GM23338 (cell line): ENCODE data around the gene FHAD1. TPM values are rescaled to one million over a fixed set of nuclear protein-coding genes. Genes with fewer than 3 reads are reported as not detected.

ENCODE experiments used
- ATAC-seq: fragments of 200-7000 bp; cut with Tn5 transposase; 3 replicates; pipeline ENCODE4 v1.9.1; 2020
- DNase-seq: peaks from one replicate; pipeline ENCODE4 v3.0.0-alpha.2; 2015; ENCODE audit warnings: low spot score
- H2AFZ ChIP-seq: fragments of 200-600 bp; sonication (generic); 2 replicates; pipeline ENCODE4 v1.8.0; 2016; ENCODE audit warnings: antibody characterized with exemption, mild to moderate bottlenecking, moderate library complexity
- H3F3A ChIP-seq: fragments of 200-600 bp; sonication (generic); replicated peaks from 2 replicates; pipeline ENCODE4 v1.8.0; 2017; ENCODE audit warnings: antibody characterized with exemption, mixed run types, low read depth
- H3K27ac ChIP-seq: fragments of 200-600 bp; sonication (generic); 2 replicates; pipeline ENCODE4 v1.6.1; 2016; ENCODE audit warnings: low read depth
- H3K27me3 ChIP-seq: fragments of 200-600 bp; sonication (generic); 2 replicates; pipeline ENCODE4 v1.8.0; 2016; ENCODE audit warnings: mild to moderate bottlenecking, mixed run types, moderate library complexity; ENCODE audit not compliant: insufficient read depth
- H3K36me3 ChIP-seq: fragments of 200-600 bp; sonication (generic); 2 replicates; pipeline ENCODE4 v1.8.0; 2016; ENCODE audit warnings: mild to moderate bottlenecking; ENCODE audit not compliant: insufficient read depth
- H3K4me1 ChIP-seq: fragments of 200-600 bp; sonication (generic); 2 replicates; pipeline ENCODE4 v1.8.0; 2016; ENCODE audit warnings: mild to moderate bottlenecking, moderate library complexity; ENCODE audit not compliant: insufficient read depth
- H3K4me2 ChIP-seq: fragments of 200-600 bp; sonication (generic); 2 replicates; pipeline ENCODE4 v1.7.1; 2017; ENCODE audit warnings: mixed run types
- H3K4me3 ChIP-seq: fragments of 200-600 bp; sonication (generic); 2 replicates; pipeline ENCODE4 v1.6.1; 2016; ENCODE audit warnings: mixed run types
- H3K79me2 ChIP-seq: fragments of 200-600 bp; sonication (generic); replicated peaks from 2 replicates; pipeline ENCODE4 v1.8.0; 2017; ENCODE audit warnings: mild to moderate bottlenecking; ENCODE audit not compliant: insufficient read depth
- H3K9me2 ChIP-seq: fragments of 200-600 bp; sonication (generic); 2 replicates; pipeline ENCODE4 v1.8.0; 2017; ENCODE audit not compliant: insufficient read depth
- H4K20me1 ChIP-seq: fragments of 200-600 bp; sonication (generic); replicated peaks from 2 replicates; pipeline ENCODE4 v1.8.0; 2017; ENCODE audit warnings: mild to moderate bottlenecking; ENCODE audit not compliant: insufficient read depth
- H3K27ac Mint-ChIP-seq: 2 replicates; pipeline ENCODE4 v1.8.0; 2020; ENCODE audit warnings: inconsistent platforms, mild to moderate bottlenecking, moderate library complexity, mixed read lengths
- H3K27me3 Mint-ChIP-seq: 3 replicates; pipeline ENCODE4 v1.8.0; 2022; ENCODE audit warnings: low read depth, mild to moderate bottlenecking, moderate library complexity, mixed read lengths, inconsistent platforms; ENCODE audit not compliant: insufficient read depth, poor library complexity
- H3K36me3 Mint-ChIP-seq: 3 replicates; pipeline ENCODE4 v1.8.0; 2021; ENCODE audit warnings: low read depth, mild to moderate bottlenecking, inconsistent platforms, moderate library complexity, mixed read lengths
- H3K4me1 Mint-ChIP-seq: 3 replicates; pipeline ENCODE4 v1.8.0; 2020; ENCODE audit warnings: mild to moderate bottlenecking, inconsistent platforms, mixed read lengths
- H3K4me3 Mint-ChIP-seq: 3 replicates; pipeline ENCODE4 v1.8.0; 2021; ENCODE audit warnings: moderate library complexity, mild to moderate bottlenecking, inconsistent platforms, mixed read lengths
- H3K9me3 Mint-ChIP-seq: 3 replicates; pipeline ENCODE4 v1.8.0; 2020; ENCODE audit warnings: moderate library complexity, mild to moderate bottlenecking, inconsistent platforms, mixed read lengths
- CREB1 ChIP-seq: fragments of 250-450 bp; sonication (Bioruptor Pico); IDR thresholded peaks from 2 replicates; pipeline ENCODE4 v1.5.0; 2020; ENCODE audit warnings: low read depth, mild to moderate bottlenecking, moderate library complexity
- EZH2phosphoT487 ChIP-seq: fragments of 200-600 bp; sonication (generic); IDR thresholded peaks from one replicate; pipeline ENCODE4 v1.8.1; 2018; ENCODE audit warnings: antibody characterized with exemption; ENCODE audit not compliant: unreplicated experiment
- JUNB ChIP-seq: IDR thresholded peaks from one replicate; pipeline ENCODE4 v1.6.1; 2016; ENCODE audit warnings: antibody characterized with exemption; ENCODE audit not compliant: unreplicated experiment
- NANOG ChIP-seq: IDR thresholded peaks from 2 replicates; pipeline ENCODE4 v1.6.1; 2016; ENCODE audit warnings: antibody characterized with exemption, borderline replicate concordance
- POLR2AphosphoS5 ChIP-seq: IDR thresholded peaks from 2 replicates; pipeline ENCODE4 v1.6.1; 2016; ENCODE audit warnings: antibody characterized with exemption, low read depth
- STAT1 ChIP-seq: IDR thresholded peaks from one replicate; pipeline ENCODE4 v1.6.1; 2016; ENCODE audit warnings: antibody characterized with exemption; ENCODE audit not compliant: unreplicated experiment
- ZNF114 ChIP-seq: fragments of 250-450 bp; sonication (Bioruptor Pico); IDR thresholded peaks from 2 replicates; pipeline ENCODE4 v1.5.0; 2020; ENCODE audit warnings: mild to moderate bottlenecking, moderate library complexity
- ZNF331 ChIP-seq: fragments of 250-450 bp; sonication (Bioruptor Pico); IDR thresholded peaks from 2 replicates; pipeline ENCODE4 v1.5.0; 2020; ENCODE audit warnings: low read depth, mild to moderate bottlenecking, moderate library complexity
- polyA plus RNA-seq: library from polyadenylated mRNA; unstranded; fragments of >200 nt; fragmentation: Nextera tagmentation; extraction: Ambion mirVana; gene quantifications from 2 replicates; pipeline ENCODE4 v1.2.1, GENCODE V29; 2016
- total RNA-seq: library from RNA; depleted of rRNA; stranded (reverse); fragments of >200 nt; shearing (Covaris generic); gene quantifications from 2 replicates; pipeline ENCODE4 v1.2.3, GENCODE V29; 2014
- TF ChIP-seq, protein P1 (sequence below): fragments of 250-450 bp; sonication (Bioruptor Pico); IDR thresholded peaks from 2 replicates; pipeline ENCODE4 v1.5.0; 2020; ENCODE audit warnings: mild to moderate bottlenecking, moderate library complexity
- TF ChIP-seq, protein P2 (sequence below): IDR thresholded peaks from 2 replicates; pipeline ENCODE4 v1.6.1; 2016; ENCODE audit warnings: antibody characterized with exemption
- TF ChIP-seq, protein P3 (sequence below), 2 experiments: fragments of 200-600 bp in 1 of 2; sonication (generic) in 1 of 2; conservative IDR thresholded peaks; 2 replicates each; pipeline versions ENCODE4 v1.5.1 to v1.6.1; 2016 to 2017; ENCODE audit warnings: antibody characterized with exemption in 2 of 2, low read depth in 2 of 2, mild to moderate bottlenecking in 2 of 2, moderate library complexity in 1 of 2
- TF ChIP-seq, protein P4 (sequence below): IDR thresholded peaks from one replicate; pipeline ENCODE4 v1.6.1; 2018; ENCODE audit warnings: antibody characterized with exemption; ENCODE audit not compliant: unreplicated experiment

The FHAD1 gene
- total and polyA plus RNA-seq, 2 experiments from 2014 or later: 1.8 to 3.3 TPM

DNA sequence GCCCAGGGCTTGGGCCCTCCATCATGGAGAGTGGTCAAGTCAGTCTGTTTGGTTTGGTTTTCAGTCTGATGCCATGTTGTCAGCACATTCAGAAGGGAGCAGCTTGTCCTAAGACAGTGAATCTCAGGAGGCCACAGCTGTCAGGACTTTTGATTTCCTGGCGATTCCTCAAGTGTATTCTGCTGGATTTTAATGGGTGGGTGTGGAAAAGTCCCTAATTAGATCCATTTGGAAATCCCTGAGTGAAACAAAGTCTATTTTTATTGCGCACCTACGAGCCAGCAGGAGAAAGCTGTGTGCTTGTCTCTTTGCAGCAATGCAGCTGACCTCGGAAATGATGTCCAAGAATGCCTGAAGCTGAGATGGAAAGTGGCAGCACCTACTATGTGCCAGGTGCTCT, 21.6 kb upstream of the FHAD1 start (continued):
- no peak for TF ChIP-seq CREB1 (CRISPR knock-in tag)
- no peak for TF ChIP-seq ZNF114 (CRISPR knock-in tag)
- no peak for TF ChIP-seq ZNF331 (CRISPR knock-in tag)
- no peak for TF ChIP-seq JUNB

DNA sequence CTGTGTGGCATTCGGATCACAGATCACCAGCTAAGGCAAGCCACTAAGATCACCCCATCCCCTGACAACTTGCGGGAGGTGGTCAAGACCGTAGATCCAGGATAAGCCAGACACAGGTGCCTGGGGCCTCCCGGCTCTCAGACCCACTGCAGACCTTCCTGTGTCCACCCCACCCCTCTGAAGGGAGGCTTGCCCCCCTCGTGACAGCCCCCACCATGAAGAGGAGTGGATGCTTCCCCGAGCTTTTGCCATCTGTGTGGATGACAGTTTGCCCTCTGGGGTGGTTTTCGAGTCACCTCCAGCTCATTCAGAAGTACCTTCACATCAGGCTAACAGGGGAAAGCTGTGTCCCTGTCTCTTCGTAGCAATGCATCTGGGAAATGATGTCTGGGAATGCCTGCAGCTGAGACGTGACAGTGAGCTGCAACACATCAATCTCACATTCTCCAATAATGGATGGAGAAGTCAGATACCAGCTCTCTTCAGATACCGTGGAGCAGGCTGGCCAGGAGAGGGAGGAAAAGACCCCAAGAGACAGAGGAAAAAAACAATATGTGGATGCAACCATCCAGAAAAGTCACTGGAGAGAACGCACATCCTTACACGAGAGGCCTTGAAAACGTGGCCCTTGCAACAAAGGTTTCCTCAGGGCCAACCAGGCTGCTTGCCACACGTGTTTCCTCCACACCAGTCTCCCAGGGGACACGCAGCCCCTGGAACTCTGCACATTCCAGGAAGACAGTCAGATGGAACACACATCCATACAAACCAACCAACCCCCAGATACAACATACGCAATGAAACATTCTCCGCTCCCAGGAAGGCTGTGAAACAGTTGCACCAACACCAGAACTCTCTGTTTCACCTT, 20.4 kb upstream of the FHAD1 start:
- Histone ChIP-seq H3K4me1 (no peaks in the 10 kb centered on the region), H2AFZ (no peak overlapping the region), H3K27ac (no peak overlapping the region), H3F3A (no peaks in the 10 kb centered on the region), H3K79me2 (no peaks in the 10 kb centered on the region), H3K4me2 (no peak overlapping the region), H3K36me3 (no peaks in the 10 kb centered on the region), H3K27me3 (no peaks in the 10 kb centered on the region), H4K20me1 (no peaks in the 10 kb centered on the region), H3K4me3 (no peak overlapping the region), H3K9me2 (no peaks in the 10 kb centered on the region; the same call in 1 of the 2 replicates)
- Mint-ChIP-seq H3K27ac (no peak overlapping the region), H3K36me3 (peaks cover 8% of the 10 kb centered on the region), H3K27me3 (peaks cover 7% of the 10 kb centered on the region), H3K4me3 (no peak overlapping the region), H3K9me3 (peaks cover 3% of the 10 kb centered on the region; the same call in 1 of the 3 replicates), H3K4me1 (peaks cover 4% of the 10 kb centered on the region; the same call in 2 of the 3 replicates)
- no peak for DNase-seq
- ATAC-seq: no peak
- TF ChIP-seq EZH2phosphoT487 (no peak), POLR2AphosphoS5 (no peak), STAT1 (no peak), NANOG (no peak), JUNB (no peak)
- TF ChIP-seq, protein P1, sequence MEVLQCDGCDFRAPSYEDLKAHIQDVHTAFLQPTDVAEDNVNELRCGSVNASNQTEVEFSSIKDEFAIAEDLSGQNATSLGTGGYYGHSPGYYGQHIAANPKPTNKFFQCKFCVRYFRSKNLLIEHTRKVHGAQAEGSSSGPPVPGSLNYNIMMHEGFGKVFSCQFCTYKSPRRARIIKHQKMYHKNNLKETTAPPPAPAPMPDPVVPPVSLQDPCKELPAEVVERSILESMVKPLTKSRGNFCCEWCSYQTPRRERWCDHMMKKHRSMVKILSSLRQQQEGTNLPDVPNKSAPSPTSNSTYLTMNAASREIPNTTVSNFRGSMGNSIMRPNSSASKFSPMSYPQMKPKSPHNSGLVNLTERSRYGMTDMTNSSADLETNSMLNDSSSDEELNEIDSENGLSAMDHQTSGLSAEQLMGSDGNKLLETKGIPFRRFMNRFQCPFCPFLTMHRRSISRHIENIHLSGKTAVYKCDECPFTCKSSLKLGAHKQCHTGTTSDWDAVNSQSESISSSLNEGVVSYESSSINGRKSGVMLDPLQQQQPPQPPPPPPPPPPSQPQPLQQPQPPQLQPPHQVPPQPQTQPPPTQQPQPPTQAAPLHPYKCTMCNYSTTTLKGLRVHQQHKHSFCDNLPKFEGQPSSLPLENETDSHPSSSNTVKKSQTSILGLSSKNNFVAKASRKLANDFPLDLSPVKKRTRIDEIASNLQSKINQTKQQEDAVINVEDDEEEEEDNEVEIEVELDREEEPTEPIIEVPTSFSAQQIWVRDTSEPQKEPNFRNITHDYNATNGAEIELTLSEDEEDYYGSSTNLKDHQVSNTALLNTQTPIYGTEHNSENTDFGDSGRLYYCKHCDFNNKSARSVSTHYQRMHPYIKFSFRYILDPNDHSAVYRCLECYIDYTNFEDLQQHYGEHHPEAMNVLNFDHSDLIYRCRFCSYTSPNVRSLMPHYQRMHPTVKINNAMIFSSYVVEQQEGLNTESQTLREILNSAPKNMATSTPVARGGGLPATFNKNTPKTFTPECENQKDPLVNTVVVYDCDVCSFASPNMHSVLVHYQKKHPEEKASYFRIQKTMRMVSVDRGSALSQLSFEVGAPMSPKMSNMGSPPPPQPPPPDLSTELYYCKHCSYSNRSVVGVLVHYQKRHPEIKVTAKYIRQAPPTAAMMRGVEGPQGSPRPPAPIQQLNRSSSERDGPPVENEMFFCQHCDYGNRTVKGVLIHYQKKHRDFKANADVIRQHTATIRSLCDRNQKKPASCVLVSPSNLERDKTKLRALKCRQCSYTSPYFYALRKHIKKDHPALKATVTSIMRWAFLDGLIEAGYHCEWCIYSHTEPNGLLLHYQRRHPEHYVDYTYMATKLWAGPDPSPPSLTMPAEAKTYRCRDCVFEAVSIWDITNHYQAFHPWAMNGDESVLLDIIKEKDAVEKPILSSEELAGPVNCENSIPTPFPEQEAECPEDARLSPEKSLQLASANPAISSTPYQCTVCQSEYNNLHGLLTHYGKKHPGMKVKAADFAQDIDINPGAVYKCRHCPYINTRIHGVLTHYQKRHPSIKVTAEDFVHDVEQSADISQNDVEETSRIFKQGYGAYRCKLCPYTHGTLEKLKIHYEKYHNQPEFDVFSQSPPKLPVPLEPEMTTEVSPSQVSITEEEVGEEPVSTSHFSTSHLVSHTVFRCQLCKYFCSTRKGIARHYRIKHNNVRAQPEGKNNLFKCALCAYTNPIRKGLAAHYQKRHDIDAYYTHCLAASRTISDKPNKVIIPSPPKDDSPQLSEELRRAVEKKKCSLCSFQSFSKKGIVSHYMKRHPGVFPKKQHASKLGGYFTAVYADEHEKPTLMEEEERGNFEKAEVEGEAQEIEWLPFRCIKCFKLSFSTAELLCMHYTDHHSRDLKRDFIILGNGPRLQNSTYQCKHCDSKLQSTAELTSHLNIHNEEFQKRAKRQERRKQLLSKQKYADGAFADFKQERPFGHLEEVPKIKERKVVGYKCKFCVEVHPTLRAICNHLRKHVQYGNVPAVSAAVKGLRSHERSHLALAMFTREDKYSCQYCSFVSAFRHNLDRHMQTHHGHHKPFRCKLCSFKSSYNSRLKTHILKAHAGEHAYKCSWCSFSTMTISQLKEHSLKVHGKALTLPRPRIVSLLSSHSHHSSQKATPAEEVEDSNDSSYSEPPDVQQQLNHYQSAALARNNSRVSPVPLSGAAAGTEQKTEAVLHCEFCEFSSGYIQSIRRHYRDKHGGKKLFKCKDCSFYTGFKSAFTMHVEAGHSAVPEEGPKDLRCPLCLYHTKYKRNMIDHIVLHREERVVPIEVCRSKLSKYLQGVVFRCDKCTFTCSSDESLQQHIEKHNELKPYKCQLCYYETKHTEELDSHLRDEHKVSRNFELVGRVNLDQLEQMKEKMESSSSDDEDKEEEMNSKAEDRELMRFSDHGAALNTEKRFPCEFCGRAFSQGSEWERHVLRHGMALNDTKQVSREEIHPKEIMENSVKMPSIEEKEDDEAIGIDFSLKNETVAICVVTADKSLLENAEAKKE (CRISPR knock-in tag): no peak
- TF ChIP-seq, protein P2, sequence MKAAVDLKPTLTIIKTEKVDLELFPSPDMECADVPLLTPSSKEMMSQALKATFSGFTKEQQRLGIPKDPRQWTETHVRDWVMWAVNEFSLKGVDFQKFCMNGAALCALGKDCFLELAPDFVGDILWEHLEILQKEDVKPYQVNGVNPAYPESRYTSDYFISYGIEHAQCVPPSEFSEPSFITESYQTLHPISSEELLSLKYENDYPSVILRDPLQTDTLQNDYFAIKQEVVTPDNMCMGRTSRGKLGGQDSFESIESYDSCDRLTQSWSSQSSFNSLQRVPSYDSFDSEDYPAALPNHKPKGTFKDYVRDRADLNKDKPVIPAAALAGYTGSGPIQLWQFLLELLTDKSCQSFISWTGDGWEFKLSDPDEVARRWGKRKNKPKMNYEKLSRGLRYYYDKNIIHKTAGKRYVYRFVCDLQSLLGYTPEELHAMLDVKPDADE: no peak
- TF ChIP-seq, protein P3, sequence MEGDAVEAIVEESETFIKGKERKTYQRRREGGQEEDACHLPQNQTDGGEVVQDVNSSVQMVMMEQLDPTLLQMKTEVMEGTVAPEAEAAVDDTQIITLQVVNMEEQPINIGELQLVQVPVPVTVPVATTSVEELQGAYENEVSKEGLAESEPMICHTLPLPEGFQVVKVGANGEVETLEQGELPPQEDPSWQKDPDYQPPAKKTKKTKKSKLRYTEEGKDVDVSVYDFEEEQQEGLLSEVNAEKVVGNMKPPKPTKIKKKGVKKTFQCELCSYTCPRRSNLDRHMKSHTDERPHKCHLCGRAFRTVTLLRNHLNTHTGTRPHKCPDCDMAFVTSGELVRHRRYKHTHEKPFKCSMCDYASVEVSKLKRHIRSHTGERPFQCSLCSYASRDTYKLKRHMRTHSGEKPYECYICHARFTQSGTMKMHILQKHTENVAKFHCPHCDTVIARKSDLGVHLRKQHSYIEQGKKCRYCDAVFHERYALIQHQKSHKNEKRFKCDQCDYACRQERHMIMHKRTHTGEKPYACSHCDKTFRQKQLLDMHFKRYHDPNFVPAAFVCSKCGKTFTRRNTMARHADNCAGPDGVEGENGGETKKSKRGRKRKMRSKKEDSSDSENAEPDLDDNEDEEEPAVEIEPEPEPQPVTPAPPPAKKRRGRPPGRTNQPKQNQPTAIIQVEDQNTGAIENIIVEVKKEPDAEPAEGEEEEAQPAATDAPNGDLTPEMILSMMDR (conservative IDR thresholded peaks at IDR 0.05; ENCODE audit: low read depth in 2 of 2): no peak
- TF ChIP-seq, protein P4, sequence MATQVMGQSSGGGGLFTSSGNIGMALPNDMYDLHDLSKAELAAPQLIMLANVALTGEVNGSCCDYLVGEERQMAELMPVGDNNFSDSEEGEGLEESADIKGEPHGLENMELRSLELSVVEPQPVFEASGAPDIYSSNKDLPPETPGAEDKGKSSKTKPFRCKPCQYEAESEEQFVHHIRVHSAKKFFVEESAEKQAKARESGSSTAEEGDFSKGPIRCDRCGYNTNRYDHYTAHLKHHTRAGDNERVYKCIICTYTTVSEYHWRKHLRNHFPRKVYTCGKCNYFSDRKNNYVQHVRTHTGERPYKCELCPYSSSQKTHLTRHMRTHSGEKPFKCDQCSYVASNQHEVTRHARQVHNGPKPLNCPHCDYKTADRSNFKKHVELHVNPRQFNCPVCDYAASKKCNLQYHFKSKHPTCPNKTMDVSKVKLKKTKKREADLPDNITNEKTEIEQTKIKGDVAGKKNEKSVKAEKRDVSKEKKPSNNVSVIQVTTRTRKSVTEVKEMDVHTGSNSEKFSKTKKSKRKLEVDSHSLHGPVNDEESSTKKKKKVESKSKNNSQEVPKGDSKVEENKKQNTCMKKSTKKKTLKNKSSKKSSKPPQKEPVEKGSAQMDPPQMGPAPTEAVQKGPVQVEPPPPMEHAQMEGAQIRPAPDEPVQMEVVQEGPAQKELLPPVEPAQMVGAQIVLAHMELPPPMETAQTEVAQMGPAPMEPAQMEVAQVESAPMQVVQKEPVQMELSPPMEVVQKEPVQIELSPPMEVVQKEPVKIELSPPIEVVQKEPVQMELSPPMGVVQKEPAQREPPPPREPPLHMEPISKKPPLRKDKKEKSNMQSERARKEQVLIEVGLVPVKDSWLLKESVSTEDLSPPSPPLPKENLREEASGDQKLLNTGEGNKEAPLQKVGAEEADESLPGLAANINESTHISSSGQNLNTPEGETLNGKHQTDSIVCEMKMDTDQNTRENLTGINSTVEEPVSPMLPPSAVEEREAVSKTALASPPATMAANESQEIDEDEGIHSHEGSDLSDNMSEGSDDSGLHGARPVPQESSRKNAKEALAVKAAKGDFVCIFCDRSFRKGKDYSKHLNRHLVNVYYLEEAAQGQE: no peak
